H1 (cell line): ENCODE results near the gene MAPK8. TPM values are rescaled to one million over a fixed set of nuclear protein-coding genes. Genes with fewer than 3 reads are reported as not detected.

Experiments used
- CBX8 ChIP-seq: fragments of 300-800, 300-1000 bp; sonication (generic); IDR thresholded peaks from 2 replicates; pipeline ENCODE4 v1.7.1; 2016; ENCODE audit warnings: low read depth, low read length, borderline replicate concordance
- RBBP5 ChIP-seq: IDR thresholded peaks from 2 replicates; pipeline ENCODE4 v1.7.1; 2012; ENCODE audit warnings: low read depth, mild to moderate bottlenecking, inconsistent platforms, low read length, moderate library complexity, borderline replicate concordance
- TAF1 ChIP-seq: IDR thresholded peaks from 2 replicates; pipeline ENCODE4 v1.6.1; 2011; ENCODE audit warnings: mild to moderate bottlenecking, low read depth, low read length
- USF2 ChIP-seq: IDR thresholded peaks from 2 replicates; pipeline ENCODE4 v1.6.1; 2011; ENCODE audit warnings: low read length, improper control_type of control experiment
- polyA plus RNA-seq, 7 experiments: library from polyadenylated mRNA; depleted of rRNA in 3 of 7; stranded (reverse) in 5 of 7; unstranded in 2 of 7; fragments of >200 nt in 5 of 7; fragments of 200-250 nt in 2 of 7; gene quantifications; 1 replicate in 5 of 7; 2 replicates in 1 of 7; 4 replicates in 1 of 7; pipeline versions ENCODE4 v1.2.1 to v1.2.3, GENCODE V29; 2011 to 2013; ENCODE audit warnings: missing spikeins in 2 of 7, mixed read lengths in 2 of 7
- total RNA-seq: library from RNA; stranded (reverse); fragmentation: NEBNext Ultra II Directional; extraction: Animal tissue kit (Norgen Biotek cat#: 25700); gene quantifications from 2 replicates; pipeline ENCODE4 v1.2.1, GENCODE V29; 2021

Gene MAPK8
- total and polyA plus RNA-seq, 2 of the 8 experiments (the other 6 are each of a cell fraction or from before 2014, with no cell fraction given): 23.3 to 71.3 TPM

GRCh38 chr10:48430402-48430993 lies 124.0 kb downstream of the MAPK8 start (continued):
- TF ChIP-seq CBX8 (no peak), USF2 (no peak), TAF1 (no peak), RBBP5 (no peak)
